MM.1S (cell line): ENCODE data around the gene MCL1.

Experiments used
- DNase-seq: peaks from one replicate; pipeline ENCODE4 v3.0.0-alpha.2; 2015
- H2AFZ ChIP-seq: fragments of 300-600 bp; sonication (generic); 2 replicates; pipeline ENCODE4 v1.6.0; 2016; ENCODE audit warnings: antibody characterized with exemption, low read length
- H3F3A ChIP-seq: fragments of 300-600 bp; sonication (generic); 2 replicates; pipeline ENCODE4 v1.6.1; 2016; ENCODE audit warnings: mild to moderate bottlenecking, antibody characterized with exemption, low read length, moderate library complexity, mixed read lengths; ENCODE audit not compliant: insufficient read depth
- H3K27ac ChIP-seq: fragments of 300-600 bp; sonication (generic); 2 replicates; pipeline ENCODE4 v1.5.1; 2016; ENCODE audit warnings: mild to moderate bottlenecking, low read length
- H3K27me3 ChIP-seq: fragments of 300-600 bp; sonication (generic); replicated peaks from 2 replicates; pipeline ENCODE4 v1.6.0; 2016; ENCODE audit warnings: low read length; ENCODE audit not compliant: insufficient read depth
- H3K36me3 ChIP-seq: fragments of 300-600 bp; sonication (generic); replicated peaks from 2 replicates; pipeline ENCODE4 v1.6.1; 2016; ENCODE audit warnings: mild to moderate bottlenecking, low read length, mixed read lengths; ENCODE audit not compliant: insufficient read depth
- H3K4me1 ChIP-seq: fragments of 300-600 bp; sonication (generic); 2 replicates; pipeline ENCODE4 v1.6.1; 2016; ENCODE audit warnings: low read length, mixed read lengths
- H3K4me2 ChIP-seq: fragments of 300-600 bp; sonication (generic); 2 replicates; pipeline ENCODE4 v1.6.0; 2016; ENCODE audit warnings: low read depth, low read length
- H3K4me3 ChIP-seq: fragments of 300-600 bp; sonication (generic); 2 replicates; pipeline ENCODE4 v1.5.1; 2016; ENCODE audit warnings: low read length, mixed read lengths
- H3K79me2 ChIP-seq: fragments of 300-600 bp; sonication (generic); 2 replicates; pipeline ENCODE4 v1.6.1; 2016; ENCODE audit warnings: mixed run types, low read length, mixed read lengths
- H3K9ac ChIP-seq: fragments of 300-600 bp; sonication (generic); 2 replicates; pipeline ENCODE4 v1.6.1; 2016; ENCODE audit warnings: low read length, mixed read lengths
- H3K9me2 ChIP-seq: fragments of 300-600 bp; sonication (generic); replicated peaks from 2 replicates; pipeline ENCODE4 v1.6.1; 2016; ENCODE audit warnings: mild to moderate bottlenecking, low read length, mixed read lengths; ENCODE audit not compliant: insufficient read depth
- H3K9me3 ChIP-seq: fragments of 300-600 bp; sonication (generic); replicated peaks from 2 replicates; pipeline ENCODE4 v1.6.1; 2016; ENCODE audit warnings: mild to moderate bottlenecking, low read length, mixed read lengths; ENCODE audit not compliant: insufficient read depth
- H4K20me1 ChIP-seq: fragments of 300-600 bp; sonication (generic); 2 replicates; pipeline ENCODE4 v1.6.1; 2016; ENCODE audit warnings: mild to moderate bottlenecking, low read length, moderate library complexity, mixed read lengths; ENCODE audit not compliant: insufficient read depth
- CTCF ChIP-seq: fragments of 300-600 bp; sonication (generic); IDR thresholded peaks from 2 replicates; pipeline ENCODE4 v1.5.1; 2016; ENCODE audit warnings: antibody characterized with exemption, low read length, mixed read lengths
- EZH2 ChIP-seq: fragments of 300-600 bp; sonication (generic); optimal IDR thresholded peaks from 2 replicates; pipeline ENCODE3; 2017; ENCODE audit warnings: low read depth, mild to moderate bottlenecking, antibody characterized with exemption, low read length, mixed read lengths
- EZH2phosphoT487 ChIP-seq: fragments of 300-600 bp; sonication (generic); IDR thresholded peaks from 2 replicates; pipeline ENCODE4 v1.6.1; 2018; ENCODE audit warnings: antibody characterized with exemption, low read length

MCL1 gene

GRCh38 chr1:150549496-150550221 is 29.8 kb downstream of the MCL1 start:
- H2AFZ ChIP-seq: no peak overlapping the region
- no peak for TF ChIP-seq EZH2phosphoT487
- no peak for TF ChIP-seq CTCF
- no peak for TF ChIP-seq EZH2

GRCh38 chr1:150548632-150549495 is 30.5 kb downstream of the MCL1 start, which contains the start of gene ADAMTSL4:
ADAMTSL4 (plus strand) TSS chr1:150549408; CDS start chr1:150552289, 2,881 bp downstream.
- DNase-seq: peak; percentile 59
- no peak within 1 kb of the TSS for H3K27ac ChIP-seq

More at GRCh38 chr1:150549496-150550221, 29.8 kb downstream of the MCL1 start:
- Histone ChIP-seq H3K27ac (no peak overlapping the region), H3K9me3 (no peaks in the 10 kb centered on the region), H3K79me2 (no peaks in the 10 kb centered on the region), H4K20me1 (no peaks in the 10 kb centered on the region), H3K4me3 (0 out of 2 replicates have a peak overlapping the region, but pooled peaks have one; percentile 10), H3K4me1 (0 out of 2 replicates have a peak, but pooled peaks cover 2% of the 10 kb centered on the region), H3K9ac (no peak overlapping the region), H3F3A (no peaks in the 10 kb centered on the region), H3K9me2 (no peaks in the 10 kb centered on the region), H3K27me3 (peaks cover 32% of the 10 kb centered on the region), H3K36me3 (no peaks in the 10 kb centered on the region), H3K4me2 (peak overlapping the region; percentile 50; the same call in 1 of the 2 replicates)
- peak; percentile 5 for DNase-seq

GRCh38 chr1:150548324-150548631 is 31.1 kb downstream of the MCL1 start:
- peaks cover 29% of the 10 kb centered on the region for H3K27me3 ChIP-seq
- peak overlapping the region; percentile 90 for H3K4me2 ChIP-seq
- H3K9me2 ChIP-seq: no peaks in the 10 kb centered on the region
- H3K9ac ChIP-seq: peak overlapping the region; percentile 22; the same call in 1 of the 2 replicates
- no peaks in the 10 kb centered on the region for H3K36me3 ChIP-seq
- peak overlapping the region; percentile 58 for H3K4me3 ChIP-seq
- H4K20me1 ChIP-seq: no peaks in the 10 kb centered on the region
- H3K79me2 ChIP-seq: no peaks in the 10 kb centered on the region
- H2AFZ ChIP-seq: peak overlapping the region; percentile 74
- no peaks in the 10 kb centered on the region for H3K9me3 ChIP-seq
- no peak overlapping the region for H3K27ac ChIP-seq
- no peak for DNase-seq
- 0 out of 2 replicates have a peak, but pooled peaks cover 2% of the 10 kb centered on the region for H3K4me1 ChIP-seq
- no peaks in the 10 kb centered on the region for H3F3A ChIP-seq
- TF ChIP-seq CTCF (no peak), EZH2phosphoT487 (no peak), EZH2 (no peak)

More at GRCh38 chr1:150548632-150549495, 30.5 kb downstream of the MCL1 start, which contains the start of gene ADAMTSL4:
- H3K36me3 ChIP-seq: no peaks in the 10 kb centered on the region
- H3F3A ChIP-seq: no peaks in the 10 kb centered on the region
- no peaks in the 10 kb centered on the region for H3K9me2 ChIP-seq
- peaks cover 32% of the 10 kb centered on the region for H3K27me3 ChIP-seq
- peak within 1 kb of the TSS; percentile 74 for H2AFZ ChIP-seq
- H4K20me1 ChIP-seq: no peaks in the 10 kb centered on the region
- H3K79me2 ChIP-seq: no peaks in the 10 kb centered on the region
- peak within 1 kb of the TSS; percentile 90 for H3K4me2 ChIP-seq
- TF ChIP-seq EZH2phosphoT487: no peak
- peak; percentile 30 for TF ChIP-seq CTCF
- TF ChIP-seq EZH2: no peak
- H3K4me1 ChIP-seq: 0 out of 2 replicates have a peak, but pooled peaks cover 2% of the 10 kb centered on the region
- H3K9me3 ChIP-seq: no peaks in the 10 kb centered on the region
- H3K9ac ChIP-seq: peak within 1 kb of the TSS; percentile 22; the same call in 1 of the 2 replicates
- H3K4me3 ChIP-seq: peak within 1 kb of the TSS; percentile 58
